ENCODE measurements around the gene GABBR2.

The GABBR2 gene

GRCh38 chr9:98402019-98402840 lies 306.5 kb downstream of the GABBR2 start:
- DNase-seq (ENCODE audit: low spot score), result no peak

- no peak for DNase-seq (ENCODE audit: low spot score)
These were observed 307.4 kb downstream of the GABBR2 start for GRCh38 chr9:98401140-98402018.

DNA sequence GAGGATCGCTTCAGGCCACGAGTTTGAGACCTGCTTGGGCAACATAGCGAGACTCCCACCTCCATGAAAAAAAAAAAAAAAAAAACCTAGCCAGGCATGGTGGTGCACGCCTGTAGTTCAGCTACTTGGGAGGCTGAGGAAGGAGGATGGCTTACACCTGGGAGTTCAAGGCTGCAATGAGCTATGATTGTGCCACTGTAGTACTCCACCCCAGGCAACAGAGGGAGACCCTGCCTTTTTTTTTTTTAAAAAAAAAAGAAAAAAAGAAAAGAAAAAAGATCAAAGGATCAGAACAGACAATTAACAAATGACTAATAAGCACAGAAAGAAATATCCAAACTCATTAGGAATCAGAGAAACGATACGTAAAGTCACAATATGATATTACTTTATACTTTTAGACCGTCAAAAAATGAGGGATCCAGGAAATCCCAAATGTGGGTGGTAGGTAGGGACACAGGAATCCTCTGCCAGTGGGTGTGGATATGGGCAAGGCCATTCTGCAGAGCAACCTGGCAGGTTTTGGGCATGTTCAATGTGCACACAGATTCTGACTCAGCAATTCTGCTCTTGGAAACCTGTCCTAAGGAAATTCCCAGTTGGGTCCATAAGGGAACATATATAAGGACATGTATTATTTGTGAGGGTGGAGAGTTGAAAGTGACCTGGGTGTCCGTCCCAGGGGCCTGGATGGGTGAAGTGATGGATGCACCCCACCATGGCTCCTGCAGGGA lies 308.6 kb downstream of the GABBR2 start:
- no peak for DNase-seq (ENCODE audit: low spot score)

DNA sequence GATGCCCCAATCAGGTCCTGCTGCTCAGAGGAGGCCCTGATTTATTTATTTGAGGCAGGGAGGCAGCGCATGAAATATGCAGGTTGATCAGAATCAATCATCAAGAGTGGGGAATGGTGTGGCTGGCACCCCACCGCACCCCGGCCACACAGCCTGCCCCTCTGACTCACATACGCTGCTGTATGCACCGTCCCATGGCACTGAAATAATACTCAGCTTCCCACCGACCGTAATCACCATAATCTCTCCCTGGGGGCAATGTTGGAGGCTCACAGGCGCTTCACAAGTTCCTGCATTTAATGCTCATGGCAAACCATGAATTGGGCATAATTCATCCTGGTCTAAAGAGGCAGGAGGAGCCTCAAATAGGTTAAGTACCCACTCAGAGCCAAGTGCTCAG lies 312.1 kb downstream of the GABBR2 start:
- no peak for DNase-seq (ENCODE audit: low spot score)

DNA sequence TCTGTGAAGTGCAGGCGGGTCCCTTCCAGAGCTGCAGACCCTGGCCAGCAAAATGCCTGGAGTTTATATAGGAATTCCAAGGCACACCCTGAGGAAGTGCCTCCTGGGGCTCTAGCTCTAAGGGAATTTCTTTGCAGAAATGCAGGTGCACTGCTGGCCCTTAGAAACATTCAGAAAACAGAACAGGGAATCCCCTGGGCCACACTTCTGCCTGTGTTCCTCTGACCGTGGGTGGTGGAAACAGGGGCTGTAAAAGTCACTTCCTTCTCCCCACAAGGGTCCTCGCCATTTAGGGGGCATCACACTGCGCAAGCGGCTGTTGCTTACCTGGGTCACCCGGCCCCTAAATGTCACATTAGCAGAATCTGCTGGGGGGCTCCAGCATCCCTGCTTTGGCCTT lies 312.5 kb downstream of the GABBR2 start:
- DNase-seq (ENCODE audit: low spot score), result no peak

DNA sequence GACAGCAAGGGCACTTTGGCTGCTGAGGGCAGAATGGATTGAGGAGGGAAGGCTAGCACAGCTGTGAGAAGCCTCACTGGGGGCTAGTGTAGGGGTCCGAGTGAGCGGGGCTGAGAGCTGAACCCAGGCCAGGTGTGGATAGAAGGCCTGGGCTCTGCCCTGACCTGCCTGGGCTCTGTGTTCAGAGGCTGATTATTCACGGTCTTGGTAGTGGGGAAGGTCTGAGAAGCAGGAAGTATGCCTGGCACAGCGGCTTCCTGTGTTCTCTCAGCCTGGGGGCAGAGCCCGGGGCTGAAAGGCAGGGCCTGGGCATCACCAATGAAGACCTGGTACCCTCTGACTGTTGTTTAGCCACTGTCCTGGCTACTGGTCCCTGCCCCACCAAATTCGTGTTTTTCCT lies 316.9 kb downstream of the GABBR2 start:
- no peak for DNase-seq (ENCODE audit: low spot score)

DNA sequence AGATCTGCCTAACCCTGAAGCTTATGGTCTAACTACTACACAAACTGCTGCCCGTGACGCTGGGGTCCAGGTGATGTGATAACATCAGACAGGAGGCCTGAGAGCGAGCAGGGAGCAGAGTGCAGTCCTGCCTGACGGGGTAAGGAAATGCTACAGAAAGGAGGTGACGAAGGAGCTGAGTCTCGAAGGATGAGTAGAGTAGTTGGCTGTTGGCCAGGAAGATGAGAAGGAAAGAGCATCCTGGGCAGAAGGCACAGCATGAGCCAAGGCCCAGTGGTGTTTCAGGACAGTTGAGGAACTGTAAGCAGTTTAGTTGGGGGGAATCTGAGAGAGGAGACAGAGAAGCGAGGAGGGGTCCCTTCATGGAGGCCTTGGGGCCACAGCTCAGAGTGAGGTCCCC lies 317.3 kb downstream of the GABBR2 start:
- DNase-seq (ENCODE audit: low spot score), result no peak

DNA sequence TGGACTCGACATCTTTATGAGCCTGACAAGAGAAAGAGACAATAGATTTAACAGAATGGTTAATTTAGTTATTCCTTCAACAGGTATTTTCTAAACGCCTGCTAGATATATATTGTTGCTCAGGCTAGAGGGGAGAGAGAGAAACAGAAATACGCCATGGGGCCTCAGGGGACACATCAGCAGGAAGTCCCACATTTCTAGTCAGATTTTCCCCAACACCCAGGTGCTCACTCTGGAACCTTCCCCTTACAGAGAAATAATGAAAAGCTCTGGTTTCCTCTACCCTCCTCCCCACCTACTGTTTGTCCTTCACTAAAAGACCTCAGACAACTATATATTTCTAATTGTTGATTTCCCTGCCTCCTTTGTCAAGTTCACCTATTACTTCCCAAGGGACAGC lies 323.0 kb downstream of the GABBR2 start:
- no peak for DNase-seq (ENCODE audit: low spot score)

- no peak for DNase-seq (ENCODE audit: low spot score)
These were observed 325.0 kb downstream of the GABBR2 start for GRCh38 chr9:98383758-98384157.

DNA sequence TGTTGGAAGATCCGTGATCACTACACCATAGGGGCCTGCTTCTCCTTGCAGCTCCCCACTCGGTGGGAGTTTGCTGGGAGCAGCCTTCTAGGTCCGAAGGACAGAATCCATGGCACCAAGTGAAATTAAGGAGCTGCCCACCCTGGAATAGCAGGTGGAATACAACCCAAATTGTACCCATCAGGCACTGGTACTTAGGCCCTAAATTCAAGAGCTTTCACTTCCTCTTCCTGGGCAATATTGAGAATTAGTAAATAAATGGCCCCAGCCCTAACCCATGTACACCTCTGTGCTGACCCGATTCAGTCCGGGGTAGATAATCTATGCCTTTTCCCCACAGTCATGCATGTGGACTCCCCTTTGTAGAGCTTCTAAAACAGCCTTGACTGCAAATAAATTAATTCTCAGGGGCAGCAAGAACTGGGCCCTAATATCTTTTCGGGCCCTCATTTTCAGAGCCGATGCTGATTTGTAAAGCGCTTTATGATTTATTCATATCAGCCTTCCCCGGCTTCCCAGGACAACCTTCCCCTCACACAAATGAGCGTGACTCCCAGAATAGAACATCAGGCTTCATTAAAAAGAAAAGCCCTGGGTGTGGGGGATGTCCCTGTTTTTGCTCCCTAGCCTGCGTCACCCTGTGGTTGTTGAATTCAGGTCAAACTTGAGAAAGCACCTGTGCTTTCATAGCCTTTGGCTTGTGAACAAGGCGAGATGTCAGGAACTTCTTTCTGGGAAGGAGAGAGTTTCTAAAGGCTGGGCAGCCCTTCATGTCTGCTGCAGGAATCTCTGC lies 327.2 kb downstream of the GABBR2 start:
- no peak for DNase-seq (ENCODE audit: low spot score)

DNA sequence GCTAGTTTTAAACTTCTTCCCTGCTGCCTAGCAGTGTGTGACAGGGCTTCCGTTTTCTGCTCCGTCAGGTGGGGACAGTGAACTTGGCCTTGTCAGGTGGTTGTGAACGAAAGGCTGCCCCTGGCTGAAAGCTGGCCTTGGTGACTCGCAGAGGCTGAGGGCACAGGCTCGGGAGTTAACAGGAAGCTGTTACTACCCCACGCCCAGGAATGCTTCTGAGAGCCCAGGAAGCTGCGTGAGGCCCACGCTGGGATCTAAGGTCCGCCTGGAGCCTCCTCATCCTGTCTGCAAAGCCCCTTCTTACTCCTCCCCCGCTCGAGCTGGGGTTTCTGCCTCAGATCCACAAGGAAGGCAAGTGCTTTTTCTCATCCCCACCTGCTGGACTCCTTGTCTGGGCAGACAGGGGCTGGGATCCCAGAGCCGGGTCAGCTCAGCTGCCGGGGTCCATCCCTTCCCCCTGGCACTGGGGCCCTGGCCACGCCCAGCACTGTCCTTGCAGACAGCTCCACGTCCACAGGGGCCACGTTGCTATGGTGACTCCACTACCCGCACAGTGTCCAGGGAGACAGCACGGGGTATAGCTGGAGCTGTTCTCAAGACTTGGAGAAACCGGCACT lies 328.6 kb downstream of the GABBR2 start:
- DNase-seq (ENCODE audit: low spot score), result no peak

- no peak for DNase-seq (ENCODE audit: low spot score)
These were observed 329.2 kb downstream of the GABBR2 start for GRCh38 chr9:98379572-98379971.

- DNase-seq (ENCODE audit: low spot score), result no peak
These were observed 329.9 kb downstream of the GABBR2 start for GRCh38 chr9:98378794-98379193.

DNA sequence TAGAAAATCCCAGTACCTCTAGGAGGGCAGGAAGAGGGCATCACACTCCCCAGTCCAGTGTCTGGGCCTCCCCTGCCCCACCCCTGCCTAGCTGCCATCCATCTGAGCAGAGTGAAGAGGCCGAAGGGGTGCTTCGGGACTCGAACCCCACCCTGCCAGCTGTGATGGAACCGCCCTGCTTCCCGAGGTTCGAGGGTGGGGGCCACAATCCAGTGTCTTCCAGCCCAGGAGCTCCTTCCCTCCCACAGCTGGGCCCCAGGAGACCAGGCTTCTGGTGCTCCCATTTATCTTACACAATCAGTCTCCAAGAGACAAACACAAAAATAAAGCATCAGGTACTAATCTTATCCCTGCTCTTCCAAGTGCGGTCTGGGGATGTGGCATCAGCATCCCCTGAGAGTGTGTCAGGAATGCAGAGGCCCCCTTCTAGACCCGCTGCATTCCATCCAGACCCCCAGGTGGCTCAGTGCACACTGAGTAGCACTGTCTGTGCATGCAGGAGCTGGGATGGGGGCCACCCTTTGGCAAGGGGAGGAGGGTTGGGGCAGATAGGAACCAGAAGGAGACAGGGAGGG lies 330.4 kb downstream of the GABBR2 start:
- DNase-seq (ENCODE audit: low spot score), result no peak

GRCh38 chr9:98375138-98375726 lies 333.5 kb downstream of the GABBR2 start:
- no peak for DNase-seq (ENCODE audit: low spot score)

- DNase-seq (ENCODE audit: low spot score), result no peak
These were observed 334.2 kb downstream of the GABBR2 start for GRCh38 chr9:98374385-98375051.

DNA sequence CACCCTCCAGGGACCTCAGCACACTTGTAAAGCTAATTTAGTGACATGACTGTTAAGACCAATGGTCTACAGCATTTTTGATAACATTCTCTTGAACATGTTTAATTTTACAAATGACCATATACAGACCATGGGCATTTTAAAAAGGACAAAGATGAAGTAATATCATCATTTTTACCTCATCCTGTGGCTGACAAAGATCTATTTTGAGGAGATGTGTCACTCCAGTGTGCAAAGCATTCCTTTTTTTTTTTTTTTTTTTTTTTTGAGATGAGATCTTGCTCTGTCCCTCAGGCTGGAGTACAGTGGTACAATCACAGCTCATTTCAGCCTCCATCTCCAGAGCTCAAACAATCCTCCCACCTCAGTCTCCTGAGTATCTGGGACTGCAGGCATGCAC lies 335.1 kb downstream of the GABBR2 start:
- DNase-seq (ENCODE audit: low spot score), result no peak

- DNase-seq (ENCODE audit: low spot score), result no peak
These were observed 336.5 kb downstream of the GABBR2 start for GRCh38 chr9:98372077-98372836.

- no peak for DNase-seq (ENCODE audit: low spot score)
These were observed 337.8 kb downstream of the GABBR2 start for GRCh38 chr9:98370976-98371315.

All from left forelimb (tissue), 1 donor.